Prostate gland (tissue), 2 donors: Measurements from ENCODE around the gene SLK.

ENCODE experiments used
- CTCF ChIP-seq, 4 experiments: fragments of 200-600 bp in 2 of 4; fragments of 450-650 bp in 2 of 4; sonication (generic) in 2 of 4; IDR thresholded peaks; 1 replicate in 3 of 4; 2 replicates in 1 of 4; pipeline ENCODE4 v1.5.1; 2016 to 2019; ENCODE audit warnings: antibody characterized with exemption in 4 of 4, mild to moderate bottlenecking in 2 of 4, moderate library complexity in 2 of 4
- POLR2A ChIP-seq: fragments of 450-650 bp; IDR thresholded peaks from one replicate; pipeline ENCODE4 v1.6.1; 2016; ENCODE audit warnings: antibody characterized with exemption, mild to moderate bottlenecking
- POLR2AphosphoS5 ChIP-seq: sonication (generic); formaldehyde crosslinking; IDR thresholded peaks from one replicate; pipeline ENCODE4 v1.6.1; 2017; ENCODE audit warnings: antibody characterized with exemption

- no peak for TF ChIP-seq CTCF (IDR thresholded peaks at IDR 0.05)
- no peak for TF ChIP-seq POLR2A
- TF ChIP-seq POLR2AphosphoS5 = no peak
Measured at GRCh38 chr10:103939522-103939921, 27.4 kb upstream of the SLK start.
